ENCODE data around the gene STARD3. TPM values are rescaled to one million over a fixed set of nuclear protein-coding genes. Genes with fewer than 3 reads are reported as not detected.

Gene STARD3
- total RNA-seq, 4 donors from 2014 or later = 102 to 212 (median 145) TPM

DNA sequence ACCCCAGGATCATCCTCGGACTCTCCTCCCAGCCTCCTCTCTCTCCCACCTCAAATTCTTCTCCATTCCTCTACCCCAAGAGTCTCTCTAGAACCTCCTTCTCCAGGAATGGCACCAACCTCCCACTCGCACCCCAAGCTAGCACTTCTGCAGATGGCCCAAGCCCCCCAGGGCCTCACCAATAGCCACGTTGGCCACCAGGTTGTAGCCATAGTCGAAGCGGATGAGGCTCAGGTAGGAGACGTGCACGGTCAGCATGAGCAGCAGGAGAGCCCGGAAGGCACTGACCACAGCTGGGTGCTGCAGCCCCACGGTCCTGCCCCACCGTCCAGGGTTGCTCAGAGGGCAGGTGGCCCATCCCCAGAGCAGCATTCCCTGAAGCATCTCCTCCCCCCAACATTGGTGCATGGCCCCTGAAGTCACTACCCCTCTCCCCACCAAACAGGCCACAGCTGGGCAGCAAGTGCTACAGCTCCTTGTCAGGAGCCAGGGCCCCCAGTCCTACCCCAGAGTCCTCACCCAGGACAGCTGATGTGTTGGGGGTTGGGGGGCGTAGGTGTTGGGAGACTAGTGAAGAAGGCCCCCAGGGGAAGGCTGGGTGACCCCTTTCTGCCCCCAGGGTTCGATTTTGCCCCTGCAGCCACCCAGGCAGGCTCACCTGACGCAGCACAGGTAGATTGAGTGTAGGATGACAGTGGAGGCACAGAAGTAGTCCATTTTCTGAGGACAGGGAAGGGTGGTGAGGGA is 36.6 kb downstream of the STARD3 start:
- Histone ChIP-seq H3K9me3 (no peaks in the 10 kb centered on the region), H3K36me3 (no peaks in the 10 kb centered on the region), H3K4me1 (peaks cover 0 to 42% (median 2%) of the 10 kb centered on the region in 4 donors), H3K27me3 (no peaks in the 10 kb centered on the region), H3K4me3 (no peak overlapping the region), H3K27ac (no peak overlapping the region)
- DNase-seq = no peak
- TF ChIP-seq, protein P1, sequence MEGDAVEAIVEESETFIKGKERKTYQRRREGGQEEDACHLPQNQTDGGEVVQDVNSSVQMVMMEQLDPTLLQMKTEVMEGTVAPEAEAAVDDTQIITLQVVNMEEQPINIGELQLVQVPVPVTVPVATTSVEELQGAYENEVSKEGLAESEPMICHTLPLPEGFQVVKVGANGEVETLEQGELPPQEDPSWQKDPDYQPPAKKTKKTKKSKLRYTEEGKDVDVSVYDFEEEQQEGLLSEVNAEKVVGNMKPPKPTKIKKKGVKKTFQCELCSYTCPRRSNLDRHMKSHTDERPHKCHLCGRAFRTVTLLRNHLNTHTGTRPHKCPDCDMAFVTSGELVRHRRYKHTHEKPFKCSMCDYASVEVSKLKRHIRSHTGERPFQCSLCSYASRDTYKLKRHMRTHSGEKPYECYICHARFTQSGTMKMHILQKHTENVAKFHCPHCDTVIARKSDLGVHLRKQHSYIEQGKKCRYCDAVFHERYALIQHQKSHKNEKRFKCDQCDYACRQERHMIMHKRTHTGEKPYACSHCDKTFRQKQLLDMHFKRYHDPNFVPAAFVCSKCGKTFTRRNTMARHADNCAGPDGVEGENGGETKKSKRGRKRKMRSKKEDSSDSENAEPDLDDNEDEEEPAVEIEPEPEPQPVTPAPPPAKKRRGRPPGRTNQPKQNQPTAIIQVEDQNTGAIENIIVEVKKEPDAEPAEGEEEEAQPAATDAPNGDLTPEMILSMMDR (IDR thresholded peaks at IDR 0.05) = no peak
- TF ChIP-seq POLR2A (IDR thresholded peaks at IDR 0.05) = no peak

DNA sequence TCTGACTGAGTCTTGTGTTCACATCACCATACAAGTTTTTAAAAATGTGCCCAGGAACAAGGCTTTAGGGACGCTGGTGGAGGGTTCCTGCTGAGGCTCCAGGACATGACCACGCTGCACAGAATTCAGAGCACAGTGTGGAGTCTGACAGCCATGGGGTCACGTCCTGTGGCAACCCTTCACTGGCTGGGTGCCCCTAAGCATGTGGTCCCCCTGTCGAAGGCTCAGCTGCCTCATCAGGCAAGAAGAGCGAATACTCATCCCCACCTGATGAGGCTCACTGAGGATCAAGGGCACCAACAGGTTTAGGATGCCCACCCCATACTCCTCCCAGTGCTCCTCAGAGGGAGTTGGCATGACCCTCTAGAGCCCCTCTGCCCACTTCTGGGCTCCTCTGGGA is 37.2 kb downstream of the STARD3 start:
- no peak for DNase-seq
- Histone ChIP-seq H3K27me3 (no peaks in the 10 kb centered on the region), H3K4me3 (no peak overlapping the region), H3K36me3 (no peaks in the 10 kb centered on the region), H3K27ac (peak overlapping the region in 1 of 4 donors; percentile 32), H3K4me1 (peaks cover 3 to 45% (median 6%) of the 10 kb centered on the region in 4 donors), H3K9me3 (no peaks in the 10 kb centered on the region)
- TF ChIP-seq, protein P1 (IDR thresholded peaks at IDR 0.05) = no peak
- TF ChIP-seq POLR2A (IDR thresholded peaks at IDR 0.05) = no peak

DNA sequence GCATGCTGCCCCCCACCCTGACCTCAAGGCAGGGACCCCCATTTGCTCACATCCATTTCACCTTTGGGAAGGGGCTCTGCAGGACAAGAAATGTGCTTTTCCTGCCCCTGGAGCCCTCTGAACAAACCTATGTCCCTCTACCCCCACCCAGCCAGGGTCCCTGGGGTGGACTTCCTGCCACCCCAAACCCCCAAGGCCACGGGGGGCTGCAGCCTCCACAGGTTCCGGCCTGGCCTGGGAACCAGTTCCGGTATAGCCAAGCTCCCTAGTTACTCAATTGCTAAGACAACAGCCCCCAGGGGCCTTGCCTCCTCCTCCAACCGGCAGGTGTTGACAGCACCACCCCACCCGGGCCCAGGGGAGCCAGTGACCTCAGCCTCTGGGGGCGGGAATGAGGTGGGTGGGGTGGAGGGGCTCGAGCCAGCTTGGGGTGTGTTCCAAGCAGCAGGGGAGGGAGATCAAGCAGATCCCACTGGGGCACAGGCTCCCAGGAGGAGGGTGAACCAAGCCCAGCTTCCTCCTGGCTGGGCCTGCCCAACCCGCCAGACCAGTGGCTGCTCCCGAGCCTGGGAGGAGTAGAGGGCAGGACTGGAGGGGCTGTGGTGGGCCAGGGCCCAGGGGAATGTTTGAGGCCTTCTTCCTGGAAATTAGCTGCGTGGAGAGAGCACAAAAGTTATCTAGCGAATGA is 37.9 kb downstream of the STARD3 start:
- peak overlapping the region; percentile 14 to 32 (median 26) for H3K27ac ChIP-seq

DNA sequence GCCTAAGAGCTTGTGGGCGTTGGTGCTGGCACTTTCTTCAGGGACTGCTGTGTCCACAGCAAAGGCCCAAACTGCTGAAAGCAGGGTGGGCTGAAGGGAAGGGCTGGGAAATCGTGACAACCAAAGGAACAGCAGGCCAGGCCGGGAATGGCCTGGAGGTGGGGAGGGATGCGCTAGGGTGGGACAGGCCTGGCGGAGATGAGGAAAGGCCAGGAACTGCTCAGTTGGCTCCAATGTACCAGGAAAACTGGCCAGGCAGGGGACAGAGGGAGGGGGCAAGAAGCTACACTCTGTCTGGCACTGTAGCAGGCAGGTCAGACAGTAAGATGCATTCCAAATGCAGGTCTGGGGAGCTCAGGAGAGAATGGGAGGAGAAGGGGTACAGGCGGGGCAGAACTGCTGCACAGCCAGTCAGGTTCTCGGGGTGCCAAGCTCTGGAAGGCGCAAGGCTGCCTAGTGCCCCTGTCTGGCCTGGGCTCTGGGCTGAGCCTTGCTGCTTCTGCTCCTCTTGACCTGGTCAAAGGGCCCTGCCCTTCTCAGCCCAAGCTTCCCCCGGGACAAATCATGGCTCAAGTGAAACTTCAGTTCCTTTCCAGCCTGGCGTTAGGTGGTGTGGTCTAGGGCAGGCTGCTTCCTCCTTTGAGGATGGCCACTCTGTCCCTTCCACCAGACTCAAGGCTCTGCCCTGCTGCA is 38.6 kb downstream of the STARD3 start:
- peak overlapping the region; percentile 14 to 55 (median 30) for H3K27ac ChIP-seq
- H3K4me3 ChIP-seq = no peak overlapping the region
- TF ChIP-seq POLR2A (IDR thresholded peaks at IDR 0.05) = no peak
- TF ChIP-seq, protein P1 (IDR thresholded peaks at IDR 0.05) = no peak
- no peak for DNase-seq
- H3K36me3 ChIP-seq = no peaks in the 10 kb centered on the region
- no peaks in the 10 kb centered on the region for H3K27me3 ChIP-seq
- H3K4me1 ChIP-seq = peaks cover 9 to 54% (median 16%) of the 10 kb centered on the region in 4 donors
- H3K9me3 ChIP-seq = no peaks in the 10 kb centered on the region

More for the DNA sequence above, 37.9 kb downstream of the STARD3 start:
- Histone ChIP-seq H3K9me3 (no peaks in the 10 kb centered on the region), H3K36me3 (no peaks in the 10 kb centered on the region), H3K4me1 (peaks cover 5 to 52% (median 11%) of the 10 kb centered on the region in 4 donors), H3K27me3 (no peaks in the 10 kb centered on the region), H3K4me3 (no peak overlapping the region)
- peak in 1 of 3 donors; percentile 60 for DNase-seq
- TF ChIP-seq POLR2A (IDR thresholded peaks at IDR 0.05) = no peak
- TF ChIP-seq, protein P1 (IDR thresholded peaks at IDR 0.05) = no peak

DNA sequence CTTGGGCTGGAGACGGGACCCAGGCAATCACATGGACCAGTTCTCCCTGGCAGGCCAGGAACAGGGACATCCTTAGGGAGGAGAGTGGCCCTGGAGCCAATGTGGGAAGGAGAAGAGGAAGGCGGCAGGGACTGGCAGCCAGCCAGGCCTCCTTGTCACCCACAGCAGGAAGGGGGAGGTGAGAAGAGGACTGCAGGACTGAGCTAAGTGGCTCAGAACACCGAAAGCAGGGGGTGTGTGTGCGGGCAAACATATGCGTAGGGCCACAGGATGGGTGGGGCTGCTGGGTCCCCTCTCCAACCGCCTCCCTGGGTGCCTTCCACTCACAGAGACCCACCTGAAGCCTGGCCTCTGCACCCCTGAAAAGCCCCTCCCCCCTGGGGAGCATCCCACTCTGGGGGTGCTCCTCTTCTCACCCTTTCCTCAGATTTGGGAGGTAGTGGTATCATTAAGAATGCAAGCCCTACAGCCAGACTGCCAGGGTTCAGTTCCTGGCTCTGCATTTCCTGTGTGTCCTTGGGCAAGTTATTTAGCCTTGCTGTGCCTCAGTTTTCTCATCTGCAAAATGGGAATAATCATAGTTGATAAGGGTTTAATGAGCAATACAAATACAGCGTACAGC is 39.4 kb downstream of the STARD3 start:
- TF ChIP-seq, protein P1 (IDR thresholded peaks at IDR 0.05) = no peak
- no peak for TF ChIP-seq POLR2A (IDR thresholded peaks at IDR 0.05)
- Histone ChIP-seq H3K36me3 (peaks cover 0 to 3% (median 0%) of the 10 kb centered on the region in 3 donors), H3K4me3 (no peak overlapping the region), H3K9me3 (no peaks in the 10 kb centered on the region), H3K27me3 (no peaks in the 10 kb centered on the region), H3K27ac (peak overlapping the region; percentile 14 to 55 (median 30)), H3K4me1 (peaks cover 9 to 54% (median 16%) of the 10 kb centered on the region in 4 donors)
- peak; percentile 59 to 81 (median 78) for DNase-seq

Data from Peyer's patch (tissue), 4 donors.